Measurements from ENCODE around the gene SERPINE3.

Gene SERPINE3

GRCh38 chr13:51329606-51330005 is 9.9 kb upstream of the SERPINE3 start:
- peak; percentile 22 for DNase-seq

GRCh38 chr13:51330791-51331190 is 8.7 kb upstream of the SERPINE3 start:
- DNase-seq, result peak; percentile 78

- DNase-seq, result no peak
These were observed 8.1 kb upstream of the SERPINE3 start for GRCh38 chr13:51331354-51331861.

- no peak for DNase-seq
These were observed 6.7 kb upstream of the SERPINE3 start for GRCh38 chr13:51332566-51333361.

- DNase-seq, result no peak
These were observed 6.1 kb upstream of the SERPINE3 start for GRCh38 chr13:51333421-51333820.

GRCh38 chr13:51333826-51334225 is 5.7 kb upstream of the SERPINE3 start:
- no peak for DNase-seq

GRCh38 chr13:51336746-51337145 is 2.7 kb upstream of the SERPINE3 start:
- no peak for DNase-seq

GRCh38 chr13:51339952-51340732 is 651 bp downstream of the SERPINE3 start:
- DNase-seq, result no peak

- no peak for DNase-seq
These were observed 1.7 kb downstream of the SERPINE3 start for GRCh38 chr13:51341232-51341631.

GRCh38 chr13:51341791-51342190 is 2.3 kb downstream of the SERPINE3 start:
- DNase-seq, result no peak

GRCh38 chr13:51342706-51343105 is 3.2 kb downstream of the SERPINE3 start:
- DNase-seq, result no peak

GRCh38 chr13:51343475-51343874 is 4.0 kb downstream of the SERPINE3 start:
- no peak for DNase-seq

GRCh38 chr13:51346397-51346796 is 6.9 kb downstream of the SERPINE3 start:
- no peak for DNase-seq

GRCh38 chr13:51347099-51347498 is 7.6 kb downstream of the SERPINE3 start:
- no peak for DNase-seq

GRCh38 chr13:51348069-51348967 is 8.8 kb downstream of the SERPINE3 start:
- DNase-seq, result no peak

- DNase-seq, result no peak
These were observed 9.5 kb downstream of the SERPINE3 start for GRCh38 chr13:51349016-51349415.

GRCh38 chr13:51355217-51355616 is 15.7 kb downstream of the SERPINE3 start:
- no peak for DNase-seq

- no peak for DNase-seq
These were observed 18.6 kb downstream of the SERPINE3 start for GRCh38 chr13:51357928-51358595.

- no peak for DNase-seq
These were observed 19.9 kb downstream of the SERPINE3 start for GRCh38 chr13:51359352-51359751.

GRCh38 chr13:51360489-51360888 is 21.0 kb downstream of the SERPINE3 start:
- no peak for DNase-seq

GRCh38 chr13:51361106-51361505 is 21.6 kb downstream of the SERPINE3 start:
- no peak for DNase-seq

GRCh38 chr13:51363625-51364024 is 24.1 kb downstream of the SERPINE3 start:
- DNase-seq, result no peak

Data from hematopoietic multipotent progenitor cell treated with erythropoietin and hydrocortisone succinate and interleukin-3 and kit ligand, for 4 days (in vitro differentiated cells).